Keratinocyte (primary cell): ENCODE measurements around the gene COPS8. TPM values are rescaled to one million over a fixed set of nuclear protein-coding genes. Genes with fewer than 3 reads are reported as not detected.

Source experiments
- DNase-seq: peaks from one replicate; pipeline ENCODE4 v3.0.0-alpha.2; 2011; ENCODE audit warnings: low read depth, missing footprints, low spot score
- FAIRE-seq: peaks from 2 replicates; lab custom pipeline; 2011; peaks lifted over from hg19 to GRCh38; lab: Jason Lieb, UNC
- H2AFZ ChIP-seq: 2 replicates; pipeline ENCODE4 v1.6.0; 2012; ENCODE audit warnings: low read length, control low read depth, inconsistent platforms; ENCODE audit not compliant: control insufficient read depth
- H3K27ac ChIP-seq: 2 replicates; pipeline ENCODE4 v1.5.1; 2011; ENCODE audit warnings: low read length; ENCODE audit not compliant: control insufficient read depth, insufficient read depth
- H3K27me3 ChIP-seq: 3 replicates; pipeline ENCODE4 v1.6.0; 2011; ENCODE audit warnings: low read length; ENCODE audit not compliant: control insufficient read depth, insufficient read depth; ENCODE audit errors: extremely low read depth
- H3K36me3 ChIP-seq, 2 experiments: 2 replicates in 1 of 2; 3 replicates in 1 of 2; pipeline ENCODE4 v1.5.1; 2011; ENCODE audit warnings: low read length in 2 of 2, mild to moderate bottlenecking in 1 of 2; ENCODE audit not compliant: control insufficient read depth in 2 of 2, insufficient read depth in 2 of 2; ENCODE audit errors: extremely low read depth in 1 of 2
- H3K4me1 ChIP-seq: 3 replicates; pipeline ENCODE4 v1.5.1; 2011; ENCODE audit warnings: low read length; ENCODE audit not compliant: control insufficient read depth, insufficient read depth; ENCODE audit errors: extremely low read depth
- H3K4me2 ChIP-seq: 3 replicates; pipeline ENCODE4 v1.6.0; 2011; ENCODE audit warnings: low read depth, low read length; ENCODE audit not compliant: control insufficient read depth, insufficient read depth; ENCODE audit errors: extremely low read depth
- H3K4me3 ChIP-seq, 3 experiments: fragments of 200-600 bp in 1 of 3; sonication (generic) in 1 of 3; 2 replicates in 2 of 3; 3 replicates in 1 of 3; pipeline ENCODE4 v1.5.1; 2011 to 2016; ENCODE audit warnings: low read length in 3 of 3, mild to moderate bottlenecking in 3 of 3, control low read depth in 2 of 3, inconsistent platforms in 1 of 3, low read depth in 1 of 3, mixed read lengths in 1 of 3, mixed run types in 1 of 3, moderate library complexity in 1 of 3; ENCODE audit not compliant: control insufficient read depth in 2 of 3, insufficient read depth in 2 of 3; ENCODE audit errors: extremely low read depth in 1 of 3
- H3K79me2 ChIP-seq: 2 replicates; pipeline ENCODE4 v1.6.0; 2012; ENCODE audit warnings: low read length; ENCODE audit not compliant: control insufficient read depth, insufficient read depth
- H3K9ac ChIP-seq: 3 replicates; pipeline ENCODE4 v1.6.0; 2011; ENCODE audit warnings: low read length; ENCODE audit not compliant: control insufficient read depth, insufficient read depth; ENCODE audit errors: extremely low read depth
- H3K9me1 ChIP-seq: 3 replicates; pipeline ENCODE4 v1.6.0; 2011; ENCODE audit warnings: low read length; ENCODE audit not compliant: control insufficient read depth, insufficient read depth; ENCODE audit errors: extremely low read depth
- H3K9me3 ChIP-seq: 2 replicates; pipeline ENCODE4 v1.5.1; 2012; ENCODE audit warnings: low read depth, low read length; ENCODE audit not compliant: control insufficient read depth
- H4K20me1 ChIP-seq: 3 replicates; pipeline ENCODE4 v1.6.0; 2011; ENCODE audit warnings: low read length; ENCODE audit not compliant: control insufficient read depth, insufficient read depth; ENCODE audit errors: extremely low read depth
- EZH2 ChIP-seq: IDR thresholded peaks from one replicate; pipeline ENCODE4 v1.6.1; 2012; ENCODE audit warnings: inconsistent platforms, mild to moderate bottlenecking, low read length, moderate library complexity
- dilution Hi-C: fragments of 300-500 bp; cut with MboI; formaldehyde crosslinking; loops from one replicate; pipeline ENCODE4 v1.7.0; 2020; ENCODE audit warnings: low sequenced_read_pairs; ENCODE audit not compliant: extremely low pct_ligation_motif_present
- polyA plus RNA-seq, 5 experiments: library from polyadenylated mRNA; depleted of rRNA in 3 of 5; stranded (reverse) in 3 of 5; stranded (forward) in 1 of 5; unstranded in 1 of 5; fragments of >200 nt; gene quantifications; 1 replicate in 1 of 5; 2 replicates in 3 of 5; 3 replicates in 1 of 5; pipeline versions ENCODE4 v1.2.1 to v1.2.3, GENCODE V29; 2011 to 2012; ENCODE audit warnings: missing spikeins in 2 of 5, low read depth in 1 of 5, low replicate concordance in 1 of 5
- TF ChIP-seq, protein P1 (sequence below), 3 experiments: IDR thresholded peaks in 1 of 3; conservative IDR thresholded peaks in 1 of 3; optimal IDR thresholded peaks in 1 of 3; 2 replicates in 2 of 3; 3 replicates in 1 of 3; pipeline versions ENCODE3 to v1.5.1; 2011; ENCODE audit warnings: low read length in 3 of 3, mild to moderate bottlenecking in 3 of 3, moderate library complexity in 2 of 3, control low read depth in 1 of 3, inconsistent platforms in 1 of 3; ENCODE audit not compliant: insufficient read depth in 2 of 3; ENCODE audit errors: extremely low read depth in 1 of 3

COPS8 gene
- polyA plus RNA-seq, 1 donor (not counting 4 experiments of a cell fraction or from before 2014, with no cell fraction given): 136 TPM

GRCh38 chr2:237096201-237096600 lies 10.5 kb downstream of the COPS8 start:
- Histone ChIP-seq H3K36me3 (peaks cover 3 to 32% of the 10 kb centered on the region in 2 experiments), H2AFZ (no peak overlapping the region), H3K9me1 (no peaks in the 10 kb centered on the region), H3K27me3 (no peaks in the 10 kb centered on the region), H3K27ac (peak overlapping the region; percentile 91), H3K4me3 (no peak overlapping the region), H4K20me1 (no peaks in the 10 kb centered on the region), H3K4me2 (no peak overlapping the region), H3K4me1 (peaks cover 51% of the 10 kb centered on the region), H3K9me3 (no peaks in the 10 kb centered on the region), H3K9ac (no peak overlapping the region), H3K79me2 (peaks cover 25% of the 10 kb centered on the region)
- FAIRE-seq (no peak), DNase-seq (no peak)
- dilution Hi-C loops: no loop called here
- TF ChIP-seq, protein P1, sequence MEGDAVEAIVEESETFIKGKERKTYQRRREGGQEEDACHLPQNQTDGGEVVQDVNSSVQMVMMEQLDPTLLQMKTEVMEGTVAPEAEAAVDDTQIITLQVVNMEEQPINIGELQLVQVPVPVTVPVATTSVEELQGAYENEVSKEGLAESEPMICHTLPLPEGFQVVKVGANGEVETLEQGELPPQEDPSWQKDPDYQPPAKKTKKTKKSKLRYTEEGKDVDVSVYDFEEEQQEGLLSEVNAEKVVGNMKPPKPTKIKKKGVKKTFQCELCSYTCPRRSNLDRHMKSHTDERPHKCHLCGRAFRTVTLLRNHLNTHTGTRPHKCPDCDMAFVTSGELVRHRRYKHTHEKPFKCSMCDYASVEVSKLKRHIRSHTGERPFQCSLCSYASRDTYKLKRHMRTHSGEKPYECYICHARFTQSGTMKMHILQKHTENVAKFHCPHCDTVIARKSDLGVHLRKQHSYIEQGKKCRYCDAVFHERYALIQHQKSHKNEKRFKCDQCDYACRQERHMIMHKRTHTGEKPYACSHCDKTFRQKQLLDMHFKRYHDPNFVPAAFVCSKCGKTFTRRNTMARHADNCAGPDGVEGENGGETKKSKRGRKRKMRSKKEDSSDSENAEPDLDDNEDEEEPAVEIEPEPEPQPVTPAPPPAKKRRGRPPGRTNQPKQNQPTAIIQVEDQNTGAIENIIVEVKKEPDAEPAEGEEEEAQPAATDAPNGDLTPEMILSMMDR (optimal IDR thresholded peaks at IDR 0.05 in 1 of 3, IDR thresholded peaks at IDR 0.05 in 1 of 3, conservative IDR thresholded peaks at IDR 0.05 in 1 of 3; ENCODE audit: extremely low read depth in 1 of 3, insufficient read depth in 2 of 3, low read length in 3 of 3): no peak
- TF ChIP-seq EZH2: no peak

GRCh38 chr2:237096911-237097310 lies 11.2 kb downstream of the COPS8 start:
- dilution Hi-C loops: no loop called here
- Histone ChIP-seq H3K4me2 (peak overlapping the region; percentile 47), H2AFZ (no peak overlapping the region), H3K27ac (peak overlapping the region; percentile 91), H3K4me3 (peak overlapping the region in 1 of 3 experiments; percentile 22), H3K27me3 (no peaks in the 10 kb centered on the region), H3K4me1 (peaks cover 47% of the 10 kb centered on the region), H3K9ac (no peak overlapping the region), H3K9me1 (no peaks in the 10 kb centered on the region), H3K36me3 (peaks cover 3 to 33% of the 10 kb centered on the region in 2 experiments), H4K20me1 (no peaks in the 10 kb centered on the region), H3K9me3 (no peaks in the 10 kb centered on the region), H3K79me2 (peaks cover 21% of the 10 kb centered on the region)
- FAIRE-seq: peak; percentile 63
- no peak for DNase-seq
- TF ChIP-seq EZH2: no peak

- Histone ChIP-seq H2AFZ (no peak overlapping the region), H3K4me3 (peak overlapping the region in 2 of 3 experiments; percentile 22 to 36), H3K79me2 (peaks cover 20% of the 10 kb centered on the region), H3K36me3 (peaks cover 3 to 33% of the 10 kb centered on the region in 2 experiments), H3K27ac (peak overlapping the region; percentile 91), H3K9ac (peak overlapping the region; percentile 52), H3K9me1 (no peaks in the 10 kb centered on the region), H4K20me1 (no peaks in the 10 kb centered on the region), H3K4me2 (peak overlapping the region; percentile 47), H3K9me3 (no peaks in the 10 kb centered on the region), H3K27me3 (no peaks in the 10 kb centered on the region), H3K4me1 (peaks cover 43% of the 10 kb centered on the region)
- dilution Hi-C loops: no loop called here
- FAIRE-seq: peak; percentile 71
- DNase-seq: no peak
- TF ChIP-seq, protein P1 (optimal IDR thresholded peaks at IDR 0.05 in 1 of 3, IDR thresholded peaks at IDR 0.05 in 1 of 3, conservative IDR thresholded peaks at IDR 0.05 in 1 of 3; ENCODE audit: extremely low read depth in 1 of 3, insufficient read depth in 2 of 3, low read length in 3 of 3): no peak
- TF ChIP-seq EZH2: no peak
These were observed 11.7 kb downstream of the COPS8 start for GRCh38 chr2:237097326-237097910.
